22Rv1 (cell line): ENCODE results near the gene ELOVL7.
"Not testable (repeated sequence)": the region's sequence is repeated elsewhere in the genome, so short reads cannot be mapped to it uniquely, and the experiment has no call there.

Experiments
- H3K27ac ChIP-seq: fragments of 450-650 bp; 2 replicates; pipeline ENCODE4 v1.5.1; 2017
- ZFX ChIP-seq: fragments of 450-650 bp; IDR thresholded peaks from 2 replicates; pipeline ENCODE4 v1.6.1; 2017; ENCODE audit warnings: antibody characterized with exemption, borderline replicate concordance
- TF ChIP-seq, protein P1 (sequence below): fragments of 450-650 bp; IDR thresholded peaks from 2 replicates; pipeline ENCODE4 v1.5.1; 2017; ENCODE audit warnings: mild to moderate bottlenecking

The ELOVL7 gene

DNA sequence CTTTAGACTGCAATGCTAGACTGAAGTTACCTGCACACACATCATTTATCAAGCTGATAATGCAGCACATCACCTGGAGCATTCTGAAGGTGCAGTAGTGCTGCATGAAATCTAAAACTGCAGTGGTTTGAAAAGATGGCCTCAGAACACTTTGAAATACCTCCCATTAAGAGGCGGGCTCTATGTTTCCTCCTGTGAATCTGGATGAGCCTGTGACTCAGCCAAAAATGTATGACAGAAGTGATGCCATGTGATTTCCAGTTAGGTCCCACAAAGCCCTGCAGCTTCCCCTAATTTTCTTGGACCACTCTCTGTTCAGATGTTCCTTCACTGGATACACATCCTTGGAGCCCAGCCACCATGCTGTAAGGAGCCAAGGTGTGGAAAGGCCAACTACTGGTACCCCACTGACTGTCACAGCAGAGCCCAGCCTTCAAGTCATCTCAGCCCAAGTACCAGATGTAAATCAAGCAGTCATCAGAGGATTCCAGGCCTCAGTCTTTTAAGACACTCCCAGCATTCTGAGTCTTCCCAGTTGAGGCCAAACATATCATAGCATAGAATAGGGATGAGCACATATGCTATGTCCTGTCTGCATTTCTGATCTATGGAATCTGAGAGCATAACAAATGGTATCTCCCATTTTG is 116.9 kb downstream of the ELOVL7 start:
- TF ChIP-seq ZFX: no peak
- TF ChIP-seq, protein P1, sequence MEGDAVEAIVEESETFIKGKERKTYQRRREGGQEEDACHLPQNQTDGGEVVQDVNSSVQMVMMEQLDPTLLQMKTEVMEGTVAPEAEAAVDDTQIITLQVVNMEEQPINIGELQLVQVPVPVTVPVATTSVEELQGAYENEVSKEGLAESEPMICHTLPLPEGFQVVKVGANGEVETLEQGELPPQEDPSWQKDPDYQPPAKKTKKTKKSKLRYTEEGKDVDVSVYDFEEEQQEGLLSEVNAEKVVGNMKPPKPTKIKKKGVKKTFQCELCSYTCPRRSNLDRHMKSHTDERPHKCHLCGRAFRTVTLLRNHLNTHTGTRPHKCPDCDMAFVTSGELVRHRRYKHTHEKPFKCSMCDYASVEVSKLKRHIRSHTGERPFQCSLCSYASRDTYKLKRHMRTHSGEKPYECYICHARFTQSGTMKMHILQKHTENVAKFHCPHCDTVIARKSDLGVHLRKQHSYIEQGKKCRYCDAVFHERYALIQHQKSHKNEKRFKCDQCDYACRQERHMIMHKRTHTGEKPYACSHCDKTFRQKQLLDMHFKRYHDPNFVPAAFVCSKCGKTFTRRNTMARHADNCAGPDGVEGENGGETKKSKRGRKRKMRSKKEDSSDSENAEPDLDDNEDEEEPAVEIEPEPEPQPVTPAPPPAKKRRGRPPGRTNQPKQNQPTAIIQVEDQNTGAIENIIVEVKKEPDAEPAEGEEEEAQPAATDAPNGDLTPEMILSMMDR: no peak
- H3K27ac ChIP-seq: no peak overlapping the region

DNA sequence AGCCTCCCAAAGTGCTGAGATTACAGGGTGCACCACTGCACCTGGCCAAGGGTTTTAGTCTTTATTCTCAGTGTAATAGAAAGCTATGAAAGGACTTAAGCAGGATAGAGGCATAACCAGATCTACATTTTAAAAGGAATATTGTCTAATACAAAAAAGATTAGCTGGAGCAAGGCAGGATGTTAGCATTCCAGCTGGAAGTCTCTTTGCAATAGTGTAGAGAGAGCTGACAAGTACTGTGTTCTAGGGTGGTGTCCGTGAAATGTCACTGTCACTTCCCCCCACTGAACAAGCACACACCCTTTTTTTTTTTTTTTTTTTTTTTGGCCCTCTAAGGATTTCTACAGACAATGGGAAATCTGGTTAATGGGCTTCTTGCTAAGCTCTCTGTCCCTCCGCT is 119.9 kb downstream of the ELOVL7 start:
- H3K27ac ChIP-seq: no peak overlapping the region
- TF ChIP-seq, protein P1: no peak
- TF ChIP-seq ZFX: no peak

DNA sequence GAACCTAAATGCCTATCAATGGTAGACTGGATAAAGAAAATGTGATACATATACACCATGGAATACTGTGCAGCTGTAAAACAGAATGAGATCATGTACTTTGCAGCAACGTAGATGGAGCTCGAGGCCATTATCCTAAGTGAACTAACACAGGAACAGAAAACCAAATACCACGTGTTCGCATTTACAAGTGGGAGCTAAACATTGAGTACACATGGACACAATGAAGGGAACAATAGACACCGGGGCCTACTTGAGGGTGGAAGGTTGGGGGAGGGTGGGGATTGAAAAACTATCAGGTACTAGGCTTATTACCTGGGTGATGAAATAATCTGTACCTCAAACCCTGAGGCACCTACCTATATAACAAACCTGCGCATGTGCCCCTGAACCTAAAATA is 121.7 kb downstream of the ELOVL7 start:
- no peak overlapping the region for H3K27ac ChIP-seq
- TF ChIP-seq, protein P1: no peak
- TF ChIP-seq ZFX: no peak

DNA sequence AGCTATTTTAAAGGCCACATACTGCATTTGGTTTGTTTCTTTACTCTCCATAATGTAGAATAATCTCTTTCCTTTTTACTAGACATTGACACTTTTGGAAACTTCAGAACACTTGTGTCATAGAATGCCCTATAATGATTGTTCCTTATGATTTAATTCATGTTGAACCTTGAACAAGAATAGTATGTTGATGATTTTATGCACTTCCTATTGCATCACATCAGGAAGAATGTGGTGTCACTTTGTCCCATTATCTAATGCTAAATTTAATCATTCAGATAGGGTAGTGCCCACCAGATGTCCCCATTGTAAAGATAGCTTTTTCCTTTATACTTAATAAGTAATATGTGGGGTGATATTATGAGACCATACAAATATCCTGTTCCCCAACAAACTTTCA is 124.7 kb downstream of the ELOVL7 start:
- H3K27ac ChIP-seq: no peak overlapping the region
- TF ChIP-seq, protein P1: no peak
- no peak for TF ChIP-seq ZFX

DNA sequence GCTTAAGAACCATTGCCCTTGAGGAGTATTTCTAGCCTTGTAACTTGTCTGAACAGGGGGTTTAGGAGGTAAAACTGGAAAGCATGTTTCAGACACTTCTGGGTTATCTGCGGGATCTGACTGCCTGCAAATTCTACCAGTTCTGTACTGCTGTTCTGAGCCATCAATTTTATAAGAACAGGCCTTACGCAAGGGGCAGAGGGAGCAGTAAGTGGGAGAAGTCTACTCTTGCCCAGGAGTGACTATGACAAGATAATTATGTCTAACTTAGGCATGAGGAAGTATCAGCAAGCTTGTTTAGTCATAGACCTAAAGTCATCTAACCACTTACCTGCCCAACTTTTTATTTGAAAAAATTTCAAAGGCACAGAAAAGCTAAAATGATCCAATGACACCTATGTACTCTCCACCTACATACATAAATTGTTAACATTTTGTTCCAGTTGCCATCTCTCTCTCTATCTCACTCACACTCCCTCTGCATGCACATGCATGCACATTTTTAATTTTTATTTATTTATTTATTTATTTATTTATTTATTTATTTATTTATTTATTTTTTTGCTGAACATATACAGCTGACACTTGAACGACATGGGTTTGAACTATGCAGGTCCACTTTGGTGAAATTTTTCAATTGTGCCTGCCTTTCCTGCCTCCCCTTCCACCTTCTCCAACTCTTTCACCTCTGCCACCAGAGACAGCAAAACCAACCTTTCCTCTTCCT is 125.7 kb downstream of the ELOVL7 start:
- TF ChIP-seq ZFX: no peak
- TF ChIP-seq, protein P1: no peak
- H3K27ac ChIP-seq: no peak overlapping the region

DNA sequence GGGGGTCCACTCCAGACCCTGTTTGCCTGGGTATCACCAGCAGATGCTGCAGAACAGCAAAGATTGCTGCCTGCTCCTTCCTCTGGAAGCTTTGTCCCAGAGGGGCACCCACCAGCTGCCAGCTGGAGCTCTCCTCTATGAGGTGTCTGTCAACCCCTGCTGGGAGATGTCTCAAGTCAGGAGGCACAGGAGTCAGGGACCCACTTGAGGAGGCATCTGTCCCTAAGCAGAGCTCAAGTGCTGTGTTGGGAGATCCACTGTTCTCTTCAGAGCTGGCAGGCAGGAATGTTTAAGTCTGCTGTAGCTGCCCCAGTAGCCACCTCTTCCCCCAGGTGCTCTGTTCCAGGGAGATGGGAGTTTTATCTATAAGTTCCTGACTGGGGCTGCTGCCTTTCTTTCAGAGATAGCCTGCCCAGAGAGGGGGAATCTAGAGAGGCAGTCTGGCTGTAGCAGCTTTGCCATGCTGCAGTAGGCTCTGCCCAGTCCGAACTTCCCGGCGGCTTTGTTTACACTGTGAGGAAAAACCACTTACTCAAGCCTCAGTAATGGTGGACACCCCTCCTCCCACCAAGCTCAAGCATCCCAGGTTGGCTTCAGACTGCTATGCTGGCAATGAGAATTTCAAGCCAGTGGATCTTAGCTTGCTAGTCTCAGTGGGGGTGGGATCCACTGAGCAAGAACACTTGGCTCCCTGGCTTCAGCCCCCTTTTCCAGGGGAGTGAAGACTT is 128.7 kb downstream of the ELOVL7 start:
- H3K27ac ChIP-seq: not testable (repeated sequence)

DNA sequence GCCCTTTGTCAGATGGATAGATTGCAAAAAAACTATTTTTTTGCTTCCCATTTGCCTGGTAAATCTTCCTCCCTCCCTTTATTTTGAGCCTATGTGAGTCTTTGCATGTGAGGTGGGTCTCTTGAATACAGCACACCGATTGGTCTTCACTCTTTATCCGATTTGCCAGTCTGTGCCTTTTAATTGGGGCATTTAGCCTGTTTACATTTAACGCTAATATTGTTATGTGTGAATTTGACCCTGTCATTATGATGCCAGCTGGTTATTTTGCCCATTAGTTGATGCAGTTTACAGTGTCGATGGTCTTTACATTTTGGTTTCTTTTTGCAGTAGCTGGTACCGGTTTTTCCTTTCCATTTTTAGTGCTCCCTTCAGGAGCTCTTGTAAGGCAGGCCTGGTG is 131.1 kb downstream of the ELOVL7 start:
- TF ChIP-seq ZFX: no peak
- TF ChIP-seq, protein P1: no peak
- no peak overlapping the region for H3K27ac ChIP-seq

DNA sequence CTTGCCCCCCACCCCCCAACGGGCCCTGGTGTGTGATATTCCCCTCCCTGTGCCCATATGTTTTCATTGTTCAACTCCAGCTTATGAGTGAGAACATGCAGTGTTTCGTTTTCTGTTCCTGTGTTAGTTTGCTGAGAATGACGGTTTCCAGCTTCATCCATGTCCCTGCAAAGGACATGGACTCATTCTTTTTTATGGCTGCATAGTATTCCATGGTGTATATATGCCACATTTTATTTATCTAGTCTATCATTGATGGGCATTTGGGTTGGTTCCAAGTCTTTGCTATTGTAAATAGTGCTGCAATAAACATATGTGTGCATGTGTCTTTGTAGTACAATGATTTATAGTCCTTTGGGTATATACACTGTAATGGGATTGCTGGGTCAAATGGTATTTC is 132.2 kb downstream of the ELOVL7 start:
- not testable (repeated sequence) for H3K27ac ChIP-seq
